Suprapubic skin (tissue), 4 donors: Measurements from ENCODE around the gene DDR2.

Experiments
- CTCF ChIP-seq, 2 donors: fragments of 200-600 bp in 1 of 2; fragments of 450-650 bp in 1 of 2; sonication (generic) in 1 of 2; IDR thresholded peaks; one replicate each; pipeline ENCODE4 v1.5.1; 2016 to 2019; ENCODE audit warnings: antibody characterized with exemption in 2 of 2, mild to moderate bottlenecking in 1 of 2, moderate library complexity in 1 of 2
- POLR2A ChIP-seq, 2 donors: fragments of 450-650 bp; IDR thresholded peaks; one replicate each; pipeline ENCODE4 v1.6.1; 2017; ENCODE audit warnings: antibody characterized with exemption in 2 of 2, mild to moderate bottlenecking in 2 of 2, moderate library complexity in 2 of 2
- POLR2AphosphoS5 ChIP-seq, 3 donors: sonication (generic); formaldehyde crosslinking; IDR thresholded peaks; one replicate each; pipeline ENCODE4 v1.6.1; 2017; ENCODE audit warnings: antibody characterized with exemption in 3 of 3

DNA sequence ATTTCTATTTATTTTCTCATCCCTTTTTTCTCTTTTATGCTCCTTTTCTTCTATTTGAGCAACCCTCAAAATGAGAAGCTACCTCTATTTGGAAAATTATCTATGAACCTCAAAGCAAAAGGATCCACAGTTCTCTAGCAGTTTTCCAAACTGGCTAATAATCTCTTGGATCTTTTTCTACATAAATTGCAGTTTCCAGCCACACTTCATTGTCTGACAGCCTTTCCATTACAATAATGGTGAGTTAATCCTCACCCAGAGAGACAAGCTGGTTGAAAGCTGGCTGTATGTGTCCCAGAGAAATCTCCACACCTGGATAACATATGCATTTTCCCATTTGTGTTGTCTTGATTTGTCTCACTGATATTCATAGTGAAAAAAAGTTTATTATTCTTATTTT lies 141.7 kb downstream of the DDR2 start:
- TF ChIP-seq CTCF (IDR thresholded peaks at IDR 0.05) (no peak), POLR2AphosphoS5 (IDR thresholded peaks at IDR 0.05) (no peak), POLR2A (IDR thresholded peaks at IDR 0.05) (no peak)
